Activated CD4-positive, alpha-beta memory T cell treated with anti-CD3 and anti-CD28 coated beads, Interleukin-2, amount 10 ng/mL, durations not matched to agents 7 days and 5 days (primary cell): ENCODE results near the gene ZCCHC24. TPM values are rescaled to one million over a fixed set of nuclear protein-coding genes. Genes with fewer than 3 reads are reported as not detected.
"Not testable (repeated sequence)": the region's sequence is repeated elsewhere in the genome, so short reads cannot be mapped to it uniquely, and the experiment has no call there.

Experiments used
- CTCF ChIA-PET: fragments of 350-600 bp; sonication (Branson Sonifier 250); formaldehyde crosslinking; loops from one replicate; lab custom pipeline; 2021; ENCODE audit warnings: antibody characterized with exemption, inconsistent platforms; lab: Charles Lee
- POLR2A ChIA-PET: fragments of 350-600 bp; sonication (Branson Sonifier 250); formaldehyde crosslinking; loops from one replicate; lab custom pipeline; 2021; ENCODE audit warnings: antibody characterized with exemption; lab: Charles Lee
- DNase-seq: peaks from one replicate; pipeline ENCODE4 v3.0.0-alpha.2; 2020
- H3K27ac Mint-ChIP-seq: one replicate; pipeline ENCODE4 v1.8.0; 2021; ENCODE audit warnings: mild to moderate bottlenecking, mixed read lengths
- H3K27me3 Mint-ChIP-seq: one replicate; pipeline ENCODE4 v1.8.0; 2021; ENCODE audit warnings: mixed read lengths
- H3K36me3 Mint-ChIP-seq: one replicate; pipeline ENCODE4 v1.8.0; 2021; ENCODE audit warnings: low read depth, mixed read lengths
- H3K4me1 Mint-ChIP-seq: one replicate; pipeline ENCODE4 v1.8.0; 2021; ENCODE audit warnings: mixed read lengths
- H3K4me3 Mint-ChIP-seq: one replicate; pipeline ENCODE4 v1.8.0; 2021; ENCODE audit warnings: mild to moderate bottlenecking, mixed read lengths
- H3K9me3 Mint-ChIP-seq: one replicate; pipeline ENCODE4 v1.8.0; 2021; ENCODE audit warnings: mixed read lengths
- total RNA-seq, 2 experiments: library from RNA; stranded (reverse); gene quantifications; one replicate each; pipeline ENCODE4 v1.2.3, GENCODE V29; 2021

The ZCCHC24 gene
- total RNA-seq, 2 experiments from 2014 or later: 1.5 TPM

DNA sequence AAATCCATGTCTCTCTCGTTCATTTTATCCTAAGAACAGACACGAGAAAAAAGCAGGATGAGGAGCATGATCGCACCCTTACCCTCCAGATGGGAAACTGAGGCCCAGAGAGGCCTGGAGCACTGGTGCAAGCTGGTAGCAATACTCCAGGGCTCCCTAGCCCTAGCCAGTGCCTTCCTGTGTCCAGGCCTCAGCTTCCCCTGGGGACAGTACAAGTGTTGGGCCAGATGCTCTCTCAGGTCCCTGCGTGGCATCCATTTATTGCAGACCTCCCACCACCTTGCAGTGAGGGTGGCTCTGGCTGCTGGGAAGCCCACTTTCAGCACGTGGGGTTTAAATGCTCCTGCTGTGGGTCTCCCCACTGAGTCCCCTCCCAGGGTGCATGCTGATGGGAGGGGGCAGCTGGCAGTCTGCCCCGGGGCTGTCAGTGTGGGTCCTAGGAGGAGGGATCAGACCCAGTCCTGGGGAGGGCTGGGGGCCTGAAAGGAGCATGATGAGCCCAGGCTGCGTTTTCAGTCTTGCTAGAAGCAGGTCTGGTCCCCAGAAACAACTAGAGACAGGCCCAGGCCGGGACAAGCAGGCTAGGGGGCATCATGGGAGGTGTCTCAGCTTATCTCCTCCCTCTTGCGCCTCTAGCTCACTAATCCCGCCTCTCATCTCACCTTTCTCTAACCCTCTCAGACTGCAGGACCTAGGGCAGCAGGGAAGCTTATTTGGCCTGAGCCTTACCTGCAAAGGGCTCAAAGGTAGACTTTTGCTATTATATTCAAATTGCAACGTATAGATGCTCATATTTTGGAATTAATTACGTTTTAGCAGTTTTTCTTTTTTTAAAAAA is 98.8 kb downstream of the ZCCHC24 start:
- Mint-ChIP-seq H3K9me3 (no peaks in the 10 kb centered on the region), H3K27ac (peak overlapping the region; percentile 62), H3K27me3 (no peaks in the 10 kb centered on the region), H3K4me1 (peaks cover 72% of the 10 kb centered on the region), H3K36me3 (peaks cover 32% of the 10 kb centered on the region), H3K4me3 (peak overlapping the region; percentile 87)
- POLR2A ChIA-PET: interaction anchor here (1.1 to 9.2 kb wide), 7 partner anchors 11 to 841 kb away, joined by 3 to 192 read pairs (median 31); no protein-coding TSS in a partner anchor
- DNase-seq: peak; percentile 32
- CTCF ChIA-PET: interaction anchor here (0.7 to 6.4 kb wide), 13 partner anchors 10 to 60 kb away, joined by 3 to 45 read pairs (median 4); no protein-coding TSS in a partner anchor

DNA sequence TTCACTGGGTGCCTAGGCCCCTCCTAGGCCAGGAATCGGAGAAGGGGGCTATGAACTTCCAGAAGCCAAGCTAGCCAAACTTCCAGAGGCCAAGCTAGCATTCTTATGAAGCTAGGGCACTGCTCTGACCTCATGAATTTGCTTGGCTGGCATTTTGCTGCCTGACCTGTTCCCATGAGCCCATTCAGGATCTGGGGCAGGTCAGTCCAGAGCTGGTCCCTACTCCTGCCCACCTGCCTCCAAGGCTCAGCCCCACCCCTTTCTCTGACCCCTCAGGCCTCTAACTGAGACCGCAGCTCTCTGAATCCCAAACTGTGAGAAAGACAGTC is 99.4 kb downstream of the ZCCHC24 start:
- Mint-ChIP-seq H3K4me3 (no peak overlapping the region), H3K4me1 (peaks cover 70% of the 10 kb centered on the region), H3K9me3 (no peaks in the 10 kb centered on the region), H3K27ac (no peak overlapping the region), H3K36me3 (peaks cover 30% of the 10 kb centered on the region), H3K27me3 (no peaks in the 10 kb centered on the region)
- CTCF ChIA-PET: interaction anchor here (0.9 to 6.4 kb wide), 9 partner anchors 9 to 59 kb away, joined by 3 to 45 read pairs (median 7); no protein-coding TSS in a partner anchor
- peak; percentile 14 for DNase-seq
- POLR2A ChIA-PET: interaction anchor here (0.9 to 9.2 kb wide), 8 partner anchors 10 to 133 kb away, joined by 3 to 192 read pairs (median 20); no protein-coding TSS in a partner anchor

DNA sequence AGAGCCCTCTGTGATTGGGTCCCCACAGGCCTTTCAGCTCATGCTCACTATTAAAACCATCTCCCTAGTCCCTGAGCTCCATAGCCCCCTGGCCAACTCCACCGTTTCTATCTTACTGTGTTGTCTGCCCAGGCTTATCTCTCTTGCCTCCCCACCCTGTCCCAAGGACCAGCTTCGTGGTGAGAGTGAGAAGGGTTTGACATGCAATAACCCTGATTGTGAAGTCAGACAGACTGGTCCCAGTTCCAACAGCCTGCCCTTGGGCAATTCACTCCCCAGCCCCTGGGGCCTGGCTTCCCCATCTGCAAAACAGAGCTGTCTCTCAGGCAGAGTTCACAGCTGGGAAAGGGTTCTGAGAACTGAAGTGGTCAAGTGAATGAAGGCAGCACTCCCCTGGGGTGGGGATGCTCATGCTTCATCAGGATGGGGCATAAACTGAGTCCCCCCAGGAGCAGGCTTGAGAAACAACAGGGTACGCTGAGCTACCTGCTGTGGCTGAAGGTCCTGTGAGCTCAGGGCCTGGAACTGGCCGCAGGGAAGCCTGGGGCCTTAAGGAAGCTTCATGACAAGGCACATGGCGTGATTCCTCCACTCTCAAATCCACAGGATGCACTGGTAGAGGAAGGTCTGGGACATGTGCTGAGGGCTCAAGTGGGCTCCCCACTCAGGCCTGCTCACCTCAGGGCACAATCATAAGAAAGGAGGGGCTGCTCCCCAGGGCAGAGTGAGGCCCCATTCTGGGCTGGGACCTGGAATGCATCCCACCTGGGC is 100.0 kb downstream of the ZCCHC24 start:
- POLR2A ChIA-PET: interaction anchor here (0.9 to 9.2 kb wide), 9 partner anchors 10 to 102 kb away, joined by 3 to 192 read pairs (median 8); no protein-coding TSS in a partner anchor

DNA sequence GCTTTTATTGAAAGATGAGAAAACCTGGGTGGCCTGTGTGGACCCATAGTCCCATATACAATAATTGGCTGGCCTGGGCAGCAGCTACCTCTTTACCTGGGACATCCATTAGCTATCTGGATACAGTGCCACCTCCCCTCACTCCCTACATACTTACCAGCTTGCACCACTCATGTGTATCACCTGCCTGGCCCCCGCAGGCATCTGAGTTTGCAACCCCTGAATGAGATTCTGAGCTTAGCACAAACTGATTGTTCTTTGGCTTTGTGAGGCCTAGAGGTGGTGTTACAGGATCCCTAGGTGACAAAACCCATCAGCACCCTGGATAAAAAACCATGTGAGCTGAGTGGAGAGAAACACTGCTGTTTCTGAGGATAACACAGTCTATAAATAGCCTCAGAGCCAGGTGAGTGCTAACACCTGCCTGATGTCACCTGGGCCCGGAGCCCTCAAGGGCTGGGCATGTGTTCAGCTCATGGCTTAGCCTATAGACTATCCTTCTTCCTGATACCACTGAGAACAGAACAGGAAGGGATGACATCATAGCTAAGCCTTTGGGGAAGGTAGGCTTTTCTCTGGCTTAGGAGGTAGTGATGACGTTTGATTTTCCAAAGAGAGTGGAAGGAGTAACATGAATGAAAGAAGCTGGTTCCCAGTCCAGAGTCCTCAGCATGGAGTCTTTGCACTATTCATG is 100.8 kb downstream of the ZCCHC24 start:
- ChIA-PET POLR2A (interaction anchor here (1.0 to 9.2 kb wide), 9 partner anchors 9 to 101 kb away, joined by 3 to 192 read pairs (median 5); no protein-coding TSS in a partner anchor), CTCF (interaction anchor here (0.9 to 6.4 kb wide), 8 partner anchors 8 to 370 kb away, joined by 3 to 45 read pairs (median 6); partner anchors contain the start of gene ZCCHC24)
- peak; percentile 11 for DNase-seq
- peaks cover 58% of the 10 kb centered on the region for H3K4me1 Mint-ChIP-seq
- no peaks in the 10 kb centered on the region for H3K9me3 Mint-ChIP-seq
- no peak overlapping the region for H3K4me3 Mint-ChIP-seq
- peaks cover 19% of the 10 kb centered on the region for H3K36me3 Mint-ChIP-seq
- no peak overlapping the region for H3K27ac Mint-ChIP-seq
- no peaks in the 10 kb centered on the region for H3K27me3 Mint-ChIP-seq

More for the DNA sequence above, 100.0 kb downstream of the ZCCHC24 start:
- H3K27ac Mint-ChIP-seq: no peak overlapping the region
- peaks cover 27% of the 10 kb centered on the region for H3K36me3 Mint-ChIP-seq
- CTCF ChIA-PET: interaction anchor here (0.9 to 6.4 kb wide), 11 partner anchors 8 to 100 kb away, joined by 3 to 45 read pairs (median 7); partner anchors contain the start of gene ZCCHC24
- peak; percentile 15 for DNase-seq
- H3K4me3 Mint-ChIP-seq: no peak overlapping the region
- no peaks in the 10 kb centered on the region for H3K27me3 Mint-ChIP-seq
- peaks cover 66% of the 10 kb centered on the region for H3K4me1 Mint-ChIP-seq
- H3K9me3 Mint-ChIP-seq: no peaks in the 10 kb centered on the region

DNA sequence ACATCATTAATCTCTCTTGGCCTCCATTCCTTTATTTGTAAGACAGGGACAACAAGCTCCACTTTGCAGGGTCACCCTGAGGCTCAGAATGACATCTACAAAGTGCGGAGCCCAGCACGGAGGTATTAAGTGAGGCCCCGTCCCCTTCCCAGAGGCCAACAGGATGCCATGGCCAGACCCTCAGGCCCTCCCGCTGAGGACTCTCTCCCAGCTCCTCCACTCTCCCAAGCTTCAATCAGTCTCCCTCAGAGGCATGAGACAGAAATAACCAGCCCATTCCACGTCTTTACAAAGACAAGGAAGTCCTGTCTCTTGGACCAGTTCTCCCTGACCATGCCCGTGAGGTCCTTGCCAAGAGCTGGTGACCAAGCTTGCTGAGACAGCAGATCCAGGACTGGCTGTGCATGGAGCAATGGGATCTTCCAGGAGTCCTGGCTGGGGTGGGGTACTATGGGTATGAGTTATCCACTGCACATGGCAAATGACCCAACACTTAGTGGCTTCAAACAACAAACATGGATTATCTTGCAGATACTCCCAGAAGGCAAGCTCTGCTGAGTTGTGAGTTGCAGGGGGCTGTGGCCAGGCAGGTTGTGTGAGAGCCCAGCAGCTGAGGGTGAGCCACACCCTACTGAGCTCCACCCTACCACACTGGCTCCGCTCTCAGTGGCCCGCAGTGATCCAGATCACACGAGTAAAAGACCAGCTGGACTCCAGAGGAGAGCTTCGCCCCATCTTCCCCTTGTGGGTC is 102.4 kb downstream of the ZCCHC24 start:
- Mint-ChIP-seq H3K27ac (no peak overlapping the region), H3K4me3 (no peak overlapping the region), H3K36me3 (peaks cover 3% of the 10 kb centered on the region), H3K4me1 (peaks cover 43% of the 10 kb centered on the region), H3K9me3 (no peaks in the 10 kb centered on the region), H3K27me3 (no peaks in the 10 kb centered on the region)
- DNase-seq: peak; percentile 20
- CTCF ChIA-PET: interaction anchor here (1.2 to 6.4 kb wide), 4 partner anchors 9 to 27 kb away, joined by 3 to 45 read pairs (median 6); no protein-coding TSS in a partner anchor
- POLR2A ChIA-PET: interaction anchor here (9.2 kb wide), 1 partner anchor 23 kb away, joined by 192 read pairs; no protein-coding TSS in a partner anchor

DNA sequence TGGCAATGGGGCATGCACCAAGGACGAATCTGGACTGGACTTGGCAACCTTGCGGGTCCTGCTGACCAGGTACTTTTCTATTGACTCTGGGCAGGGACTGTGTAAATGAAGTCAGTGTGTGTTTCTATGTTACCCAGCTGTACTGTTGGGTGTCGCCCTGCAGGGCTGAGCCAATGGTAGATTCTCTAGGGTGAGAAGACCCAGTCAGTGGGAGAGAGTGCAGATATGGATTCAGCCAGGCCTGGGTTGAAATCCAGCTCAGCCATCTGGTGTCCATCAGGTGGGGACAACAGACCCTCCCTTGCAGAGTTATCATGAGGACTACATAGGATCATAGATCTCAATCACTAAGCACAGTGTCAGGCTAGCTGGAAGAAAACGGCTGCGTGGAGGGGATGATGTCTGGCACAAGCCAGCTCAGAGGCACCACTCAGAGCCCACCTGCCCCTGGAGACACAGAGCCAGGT is 103.1 kb downstream of the ZCCHC24 start:
- H3K9me3 Mint-ChIP-seq: no peaks in the 10 kb centered on the region
- H3K4me3 Mint-ChIP-seq: no peak overlapping the region
- no peaks in the 10 kb centered on the region for H3K27me3 Mint-ChIP-seq
- ChIA-PET CTCF (interaction anchor here (1.2 to 6.4 kb wide), 3 partner anchors 8 to 26 kb away, joined by 4 to 45 read pairs (median 7); no protein-coding TSS in a partner anchor), POLR2A (interaction anchor here (9.2 kb wide), 1 partner anchor 23 kb away, joined by 192 read pairs; no protein-coding TSS in a partner anchor)
- H3K4me1 Mint-ChIP-seq: peaks cover 43% of the 10 kb centered on the region
- no peaks in the 10 kb centered on the region for H3K36me3 Mint-ChIP-seq
- no peak overlapping the region for H3K27ac Mint-ChIP-seq
- no peak for DNase-seq

DNA sequence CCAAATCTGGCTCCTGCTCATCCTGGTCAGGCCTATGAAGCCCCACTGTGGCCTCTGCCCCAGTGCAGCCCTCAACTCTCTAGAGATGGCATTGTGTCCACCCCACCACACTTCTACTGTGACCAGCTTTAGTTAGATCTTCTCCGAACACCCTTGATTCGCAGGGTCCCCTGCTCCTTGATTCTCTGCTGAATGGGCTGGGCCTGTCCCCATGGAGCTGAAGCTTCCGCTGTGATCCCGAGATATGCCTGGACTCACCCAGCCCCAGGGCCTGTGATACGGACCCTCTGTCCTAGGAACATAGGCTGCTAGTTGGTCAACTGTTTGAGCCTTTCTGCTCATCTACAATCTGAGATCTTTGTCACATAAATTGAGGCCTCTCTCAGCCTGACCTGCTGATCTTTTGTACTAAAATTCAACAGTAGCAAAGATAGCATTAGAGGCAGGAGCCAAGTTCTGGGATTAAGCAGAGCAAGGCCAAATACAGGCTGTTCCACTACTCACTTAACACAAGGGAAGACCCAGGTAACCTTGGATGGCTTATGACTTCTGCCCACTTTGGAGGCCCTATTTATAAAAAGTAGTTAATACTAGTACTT is 104.7 kb downstream of the ZCCHC24 start:
- POLR2A ChIA-PET: interaction anchor here (1.2 kb wide), 1 partner anchor 18 kb away, joined by 3 read pairs; no protein-coding TSS in a partner anchor
- no peaks in the 10 kb centered on the region for H3K9me3 Mint-ChIP-seq
- H3K4me1 Mint-ChIP-seq: peaks cover 32% of the 10 kb centered on the region
- DNase-seq: no peak
- CTCF ChIA-PET: no interaction called here
- no peaks in the 10 kb centered on the region for H3K27me3 Mint-ChIP-seq
- no peak overlapping the region for H3K27ac Mint-ChIP-seq
- H3K36me3 Mint-ChIP-seq: no peaks in the 10 kb centered on the region
- H3K4me3 Mint-ChIP-seq: no peak overlapping the region

DNA sequence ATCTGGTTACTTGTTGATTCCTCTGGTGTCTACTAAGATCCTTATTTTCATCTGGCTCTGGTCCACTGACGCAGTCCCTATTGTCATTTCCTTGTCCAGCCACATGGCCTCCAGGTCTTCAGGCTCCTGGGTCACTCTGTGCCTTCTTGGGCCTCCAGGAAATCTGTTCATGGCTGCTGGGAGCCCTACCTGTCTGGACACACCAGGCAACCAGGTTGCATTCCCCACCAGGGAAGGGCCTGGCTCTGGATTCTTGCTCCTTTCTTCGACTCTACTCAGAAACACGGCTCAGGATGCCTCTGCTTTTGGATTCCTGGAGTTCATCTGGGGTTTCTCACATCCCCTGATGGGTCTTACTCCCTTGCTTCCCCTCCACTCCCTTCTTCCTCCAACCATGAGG is 106.2 kb downstream of the ZCCHC24 start:
- H3K4me1 Mint-ChIP-seq: peaks cover 20% of the 10 kb centered on the region
- ChIA-PET POLR2A (no interaction called here), CTCF (no interaction called here)
- no peak overlapping the region for H3K4me3 Mint-ChIP-seq
- no peak for DNase-seq
- no peak overlapping the region for H3K27ac Mint-ChIP-seq
- H3K27me3 Mint-ChIP-seq: no peaks in the 10 kb centered on the region
- H3K9me3 Mint-ChIP-seq: no peaks in the 10 kb centered on the region
- H3K36me3 Mint-ChIP-seq: no peaks in the 10 kb centered on the region

DNA sequence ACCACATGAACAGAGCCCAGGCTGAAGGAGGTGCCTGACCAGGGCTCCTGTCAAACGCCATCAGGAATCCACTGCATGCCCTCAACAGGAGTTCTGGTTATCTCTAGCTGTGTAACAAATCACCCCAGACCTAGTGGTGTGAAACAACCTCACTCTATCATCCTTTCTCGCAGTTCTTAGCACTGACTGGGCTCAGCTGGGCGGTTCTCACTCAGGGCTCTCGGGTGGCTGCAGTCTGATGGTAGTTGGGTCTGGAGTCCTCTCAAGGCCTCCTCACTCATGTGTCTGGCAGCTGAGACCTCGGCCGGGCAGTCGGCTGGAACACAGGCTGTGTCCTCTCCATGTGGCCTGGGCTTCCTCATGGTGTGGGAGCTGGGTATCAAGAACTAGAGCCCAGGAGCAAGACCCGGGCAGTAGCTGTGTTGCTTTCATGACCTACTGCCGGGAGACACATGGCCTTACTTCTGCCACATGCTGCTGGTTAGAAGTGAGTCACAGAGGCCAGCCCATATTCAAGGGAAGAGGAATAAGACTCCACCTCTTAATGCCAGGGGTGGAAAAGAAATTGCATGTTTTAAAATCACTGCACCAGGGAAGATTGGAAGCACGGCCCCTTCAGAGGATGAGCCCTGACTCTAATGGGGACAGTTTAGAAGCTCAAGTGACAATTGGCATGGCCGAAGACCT is 107.5 kb downstream of the ZCCHC24 start:
- H3K9me3 Mint-ChIP-seq, H3K36me3 Mint-ChIP-seq, H3K27me3 Mint-ChIP-seq, H3K4me3 Mint-ChIP-seq, DNase-seq, H3K27ac Mint-ChIP-seq: not testable (repeated sequence)
- ChIA-PET POLR2A (interaction anchor here (4.9 kb wide), 1 partner anchor 9 kb away, joined by 38 read pairs; the partner anchor contains the start of gene PPIF), CTCF (interaction anchor here (1.0 to 2.2 kb wide), 2 partner anchors 8 to 15 kb away, joined by 3 to 9 read pairs; no protein-coding TSS in a partner anchor)
- peaks cover 13% of the 10 kb centered on the region for H3K4me1 Mint-ChIP-seq

DNA sequence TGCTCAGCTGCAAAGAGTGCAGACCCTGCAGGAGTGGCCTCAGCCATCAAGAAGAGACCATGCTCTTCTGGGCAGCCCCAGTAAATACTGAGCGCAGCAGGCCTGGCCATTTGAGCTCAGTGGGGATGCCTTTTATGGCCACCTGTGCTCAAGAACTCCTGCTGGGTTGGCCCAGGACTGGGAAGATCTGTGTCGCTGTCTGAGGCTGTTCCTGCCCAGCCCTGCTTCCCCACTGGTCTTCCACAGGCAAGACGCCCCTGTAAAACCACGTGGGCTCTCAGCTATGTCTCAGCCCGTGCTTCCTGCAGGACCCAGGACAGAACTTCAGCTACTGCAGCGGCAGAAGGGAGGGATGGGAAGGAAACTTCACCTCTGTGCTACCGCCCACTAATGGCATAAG is 108.7 kb downstream of the ZCCHC24 start:
- no peak overlapping the region for H3K27ac Mint-ChIP-seq
- H3K27me3 Mint-ChIP-seq: no peaks in the 10 kb centered on the region
- no peak for DNase-seq
- H3K4me1 Mint-ChIP-seq: peaks cover 16% of the 10 kb centered on the region
- H3K36me3 Mint-ChIP-seq: peaks cover 3% of the 10 kb centered on the region
- no peak overlapping the region for H3K4me3 Mint-ChIP-seq
- no peaks in the 10 kb centered on the region for H3K9me3 Mint-ChIP-seq
- POLR2A ChIA-PET: interaction anchor here (0.7 to 4.9 kb wide), 2 partner anchors 10 to 13 kb away, joined by 3 to 38 read pairs; partner anchors contain the start of gene PPIF
- CTCF ChIA-PET: interaction anchor here (1.0 to 2.2 kb wide), 2 partner anchors 9 to 14 kb away, joined by 3 to 9 read pairs; no protein-coding TSS in a partner anchor
